Trophoblast cell (in vitro differentiated cells and primary cell): ENCODE measurements around the gene C2orf15.

ENCODE experiments used
- DNase-seq, 2 donors: peaks; one replicate each; pipeline ENCODE4 v3.0.0-alpha.2; 2016
- H2AFZ ChIP-seq: 2 replicates; pipeline ENCODE4 v1.6.1; 2013; ENCODE audit warnings: low read length, moderate library complexity, mild to moderate bottlenecking; ENCODE audit not compliant: insufficient read depth, poor library complexity
- H2AK5ac ChIP-seq: 2 replicates; pipeline ENCODE4 v1.6.1; 2013; ENCODE audit warnings: mild to moderate bottlenecking, low read length
- H2BK120ac ChIP-seq: 2 replicates; pipeline ENCODE4 v1.6.1; 2013; ENCODE audit warnings: low read length, mild to moderate bottlenecking, moderate library complexity; ENCODE audit not compliant: insufficient read depth, poor library complexity
- H2BK12ac ChIP-seq: 2 replicates; pipeline ENCODE4 v1.6.1; 2013; ENCODE audit warnings: mild to moderate bottlenecking, low read length, moderate library complexity
- H2BK5ac ChIP-seq: 2 replicates; pipeline ENCODE4 v1.6.1; 2013; ENCODE audit warnings: low read length, low read depth, moderate library complexity, mild to moderate bottlenecking; ENCODE audit not compliant: poor library complexity
- H3K14ac ChIP-seq: 2 replicates; pipeline ENCODE4 v1.6.1; 2013; ENCODE audit warnings: mild to moderate bottlenecking, low read length
- H3K18ac ChIP-seq: 2 replicates; pipeline ENCODE4 v1.6.1; 2013; ENCODE audit warnings: mild to moderate bottlenecking, low read length
- H3K23ac ChIP-seq: 2 replicates; pipeline ENCODE4 v1.6.1; 2013; ENCODE audit warnings: low read length
- H3K27ac ChIP-seq: 2 replicates; pipeline ENCODE4 v1.5.1; 2013; ENCODE audit warnings: low read depth, mild to moderate bottlenecking, inconsistent platforms, low read length, moderate library complexity
- H3K27me3 ChIP-seq: 2 replicates; pipeline ENCODE4 v1.6.1; 2013; ENCODE audit warnings: inconsistent platforms, mild to moderate bottlenecking, low read length, moderate library complexity; ENCODE audit not compliant: insufficient read depth
- H3K36me3 ChIP-seq, 2 experiments: 1 replicate in 1 of 2; 2 replicates in 1 of 2; pipeline ENCODE4 v1.6.1; 2013; ENCODE audit warnings: low read length in 2 of 2, mild to moderate bottlenecking in 2 of 2, moderate library complexity in 1 of 2; ENCODE audit not compliant: insufficient read depth in 2 of 2, control insufficient read depth in 1 of 2
- H3K4ac ChIP-seq: 2 replicates; pipeline ENCODE4 v1.6.1; 2013; ENCODE audit warnings: low read depth, mild to moderate bottlenecking, low read length, moderate library complexity
- H3K4me1 ChIP-seq, 2 experiments: 1 replicate in 1 of 2; 2 replicates in 1 of 2; pipeline ENCODE4 v1.6.1; 2013; ENCODE audit warnings: low read length in 2 of 2, mild to moderate bottlenecking in 2 of 2, moderate library complexity in 1 of 2; ENCODE audit not compliant: insufficient read depth in 2 of 2, control insufficient read depth in 1 of 2
- H3K4me2 ChIP-seq: 2 replicates; pipeline ENCODE4 v1.6.1; 2013; ENCODE audit warnings: inconsistent platforms, mild to moderate bottlenecking, low read length, moderate library complexity
- H3K4me3 ChIP-seq: 2 replicates; pipeline ENCODE4 v1.5.1; 2013; ENCODE audit warnings: mild to moderate bottlenecking, low read depth, low read length, inconsistent platforms
- H3K79me1 ChIP-seq: one replicate; pipeline ENCODE4 v1.6.1; 2013; ENCODE audit warnings: low read length
- H3K79me2 ChIP-seq: 2 replicates; pipeline ENCODE4 v1.6.1; 2013; ENCODE audit warnings: low read length, mild to moderate bottlenecking; ENCODE audit not compliant: control insufficient read depth, insufficient read depth, poor library complexity
- H3K9ac ChIP-seq: 2 replicates; pipeline ENCODE4 v1.6.1; 2013; ENCODE audit warnings: mild to moderate bottlenecking, low read length
- H3K9me3 ChIP-seq: 2 replicates; pipeline ENCODE4 v1.6.1; 2013; ENCODE audit warnings: low read depth, mild to moderate bottlenecking, control low read depth, inconsistent platforms, low read length; ENCODE audit not compliant: insufficient read depth
- H4K12ac ChIP-seq: 2 replicates; pipeline ENCODE4 v1.6.1; 2013; ENCODE audit warnings: low read depth, mild to moderate bottlenecking, low read length, moderate library complexity
- H4K8ac ChIP-seq: 2 replicates; pipeline ENCODE4 v1.6.1; 2013; ENCODE audit warnings: low read depth, mild to moderate bottlenecking, low read length, moderate library complexity
- H4K91ac ChIP-seq: one replicate; pipeline ENCODE4 v1.6.1; 2013; ENCODE audit warnings: low read depth, mild to moderate bottlenecking, low read length, moderate library complexity
- WGBS: extraction: QIAGEN DNeasy Blood & Tissue Kit; methylation state at CpG from one replicate; pipeline ENCODE4 v1.1.7; 2013; ENCODE audit warnings: missing lambda C conversion rate; ENCODE audit not compliant: insufficient read length, insufficient coverage; ENCODE audit errors: extremely low coverage; 5-methylcytosine and 5-hydroxymethylcytosine counted together

Gene C2orf15

DNA sequence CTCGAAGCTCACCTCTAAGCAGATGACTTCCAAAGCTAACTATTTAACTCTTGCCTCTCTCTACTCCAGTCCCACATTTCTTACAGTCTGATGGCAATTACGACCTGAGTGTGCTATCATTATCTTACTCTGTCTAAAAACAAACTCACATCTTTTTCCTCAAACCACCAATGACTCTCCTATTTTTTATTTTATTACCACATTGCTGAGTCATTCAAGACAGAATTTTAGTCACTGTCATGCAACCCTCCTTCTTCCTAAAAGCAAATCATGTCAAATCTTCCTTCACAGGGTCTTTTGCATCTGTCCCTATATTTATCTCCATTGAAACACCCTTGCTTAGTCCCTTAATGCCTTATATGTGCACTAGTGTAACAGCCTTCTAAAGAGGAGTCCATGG lies 34.6 kb upstream of the C2orf15 start:
- Histone ChIP-seq H4K8ac (no peak overlapping the region), H3K9me3 (no peaks in the 10 kb centered on the region), H4K12ac (no peak overlapping the region), H3K27ac (no peak overlapping the region), H4K91ac (no peak overlapping the region), H3K4ac (no peak overlapping the region), H2BK12ac (no peak overlapping the region), H3K23ac (no peak overlapping the region), H2BK120ac (no peak overlapping the region), H3K79me2 (no peaks in the 10 kb centered on the region), H3K14ac (no peak overlapping the region), H3K4me3 (no peak overlapping the region), H2BK5ac (no peak overlapping the region), H3K18ac (no peak overlapping the region), H3K4me1 (no peaks in the 10 kb centered on the region), H2AK5ac (no peak overlapping the region), H3K9ac (no peak overlapping the region), H3K4me2 (no peak overlapping the region), H2AFZ (no peak overlapping the region), H3K27me3 (no peaks in the 10 kb centered on the region), H3K36me3 (no peaks in the 10 kb centered on the region), H3K79me1 (no peaks in the 10 kb centered on the region)
- WGBS: no CpG with 5 or more reads among the region's 2 CpGs
- DNase-seq: no peak

DNA sequence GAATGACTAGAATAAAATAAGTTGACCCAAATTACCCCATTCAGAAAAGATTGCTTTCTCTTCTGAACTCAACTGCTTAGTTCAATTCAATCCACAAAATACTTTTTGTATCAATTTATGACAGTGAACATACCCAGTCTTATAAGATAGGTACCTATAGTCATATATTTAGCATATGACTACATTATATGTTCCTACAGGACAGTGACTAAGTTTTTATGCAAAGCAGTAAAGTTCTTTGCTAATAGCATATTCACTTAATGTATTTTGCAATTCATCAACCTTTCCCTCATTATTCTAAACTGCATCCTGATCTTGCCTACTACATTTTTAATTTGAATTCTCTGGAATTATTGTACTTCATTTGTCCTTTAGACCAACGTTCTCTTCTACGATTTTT lies 30.3 kb upstream of the C2orf15 start:
- H2BK12ac ChIP-seq: no peak overlapping the region
- H2BK5ac ChIP-seq: no peak overlapping the region
- no peaks in the 10 kb centered on the region for H3K36me3 ChIP-seq
- H3K9ac ChIP-seq: no peak overlapping the region
- no peak overlapping the region for H3K4me2 ChIP-seq
- H3K9me3 ChIP-seq: no peaks in the 10 kb centered on the region
- H3K79me1 ChIP-seq: no peaks in the 10 kb centered on the region
- H2BK120ac ChIP-seq: no peak overlapping the region
- no peak overlapping the region for H3K4me3 ChIP-seq
- H3K14ac ChIP-seq: no peak overlapping the region
- no peak overlapping the region for H4K12ac ChIP-seq
- H3K4me1 ChIP-seq: peaks cover 2% of the 10 kb centered on the region in 2 experiments
- no peaks in the 10 kb centered on the region for H3K79me2 ChIP-seq
- no peak overlapping the region for H3K4ac ChIP-seq
- no peak overlapping the region for H2AFZ ChIP-seq
- H4K8ac ChIP-seq: no peak overlapping the region
- H3K18ac ChIP-seq: no peak overlapping the region
- no peak overlapping the region for H2AK5ac ChIP-seq
- no peak overlapping the region for H3K27ac ChIP-seq
- no CpG with 5 or more reads among the region's 2 CpGs for WGBS
- H3K27me3 ChIP-seq: no peaks in the 10 kb centered on the region
- no peak overlapping the region for H4K91ac ChIP-seq
- no peak overlapping the region for H3K23ac ChIP-seq
- no peak for DNase-seq

DNA sequence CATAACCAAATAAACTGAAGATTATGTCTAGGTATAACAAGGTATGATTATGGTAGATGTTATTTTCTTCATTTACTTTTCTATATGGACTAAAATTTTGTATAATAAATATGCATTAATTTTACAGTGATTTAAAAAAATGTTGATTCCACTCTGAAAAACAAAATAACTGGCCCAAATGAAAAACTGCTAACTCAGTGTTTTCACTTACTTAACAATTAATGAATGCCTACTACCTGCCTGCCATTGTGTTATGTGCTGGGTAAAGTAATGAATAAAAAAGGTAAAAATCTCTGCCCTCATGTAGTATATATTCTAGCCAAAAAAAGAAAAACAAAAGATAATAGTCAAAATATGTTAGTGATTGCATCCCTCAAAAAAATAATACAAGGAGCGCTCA lies 29.6 kb upstream of the C2orf15 start:
- Histone ChIP-seq H4K91ac (no peak overlapping the region), H3K36me3 (no peaks in the 10 kb centered on the region), H3K9ac (no peak overlapping the region), H2AFZ (no peak overlapping the region), H3K4ac (no peak overlapping the region), H3K14ac (no peak overlapping the region), H3K27me3 (no peaks in the 10 kb centered on the region), H2BK5ac (no peak overlapping the region), H3K23ac (no peak overlapping the region), H3K4me3 (no peak overlapping the region), H3K27ac (no peak overlapping the region), H4K8ac (no peak overlapping the region), H3K4me2 (no peak overlapping the region), H3K79me2 (no peaks in the 10 kb centered on the region), H3K9me3 (no peaks in the 10 kb centered on the region), H2AK5ac (no peak overlapping the region), H3K4me1 (peaks cover 2% of the 10 kb centered on the region in 2 experiments), H4K12ac (no peak overlapping the region), H3K18ac (no peak overlapping the region), H2BK120ac (no peak overlapping the region), H2BK12ac (no peak overlapping the region), H3K79me1 (no peaks in the 10 kb centered on the region)
- no CpG with 5 or more reads among the region's 1 CpG for WGBS
- no peak for DNase-seq

DNA sequence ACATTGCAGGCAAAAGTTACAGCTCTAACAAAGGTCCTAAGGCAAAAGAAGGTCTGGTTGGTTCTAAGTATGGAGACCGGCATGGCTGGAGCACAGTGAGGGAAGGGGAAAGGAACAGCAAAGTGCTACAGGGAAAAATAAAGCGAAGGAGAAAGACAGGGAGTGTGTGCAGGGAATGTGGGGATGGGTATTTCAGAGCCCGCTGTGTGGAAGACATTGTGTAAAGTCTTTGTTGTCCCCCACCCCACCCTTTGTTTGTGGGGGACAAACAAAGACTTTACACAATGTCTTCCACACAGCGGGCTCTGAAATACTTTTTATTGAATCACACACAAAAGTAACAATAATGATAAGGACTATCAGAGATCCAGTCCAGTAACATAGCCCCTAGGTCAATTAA lies 28.9 kb upstream of the C2orf15 start:
- H3K14ac ChIP-seq: no peak overlapping the region
- no CpG with 5 or more reads among the region's 4 CpGs for WGBS

More for the DNA sequence above, 28.9 kb upstream of the C2orf15 start:
- no peak overlapping the region for H3K4ac ChIP-seq
- no peak overlapping the region for H2AK5ac ChIP-seq
- no peak overlapping the region for H2AFZ ChIP-seq
- no peaks in the 10 kb centered on the region for H3K27me3 ChIP-seq
- no peaks in the 10 kb centered on the region for H3K79me2 ChIP-seq
- no peak overlapping the region for H3K27ac ChIP-seq
- no peaks in the 10 kb centered on the region for H3K9me3 ChIP-seq
- H4K12ac ChIP-seq: no peak overlapping the region
- no peak overlapping the region for H3K4me2 ChIP-seq
- no peak overlapping the region for H3K18ac ChIP-seq
- H3K4me1 ChIP-seq: peaks cover 2% of the 10 kb centered on the region in 2 experiments
- peak overlapping the region; percentile 19 for H4K8ac ChIP-seq
- no peak overlapping the region for H3K9ac ChIP-seq
- no peaks in the 10 kb centered on the region for H3K79me1 ChIP-seq
- DNase-seq: no peak
- no peak overlapping the region for H3K4me3 ChIP-seq
- peak overlapping the region; percentile 76 for H2BK12ac ChIP-seq
- no peak overlapping the region for H2BK120ac ChIP-seq
- H3K23ac ChIP-seq: no peak overlapping the region
- peak overlapping the region; percentile 31 for H2BK5ac ChIP-seq
- H4K91ac ChIP-seq: no peak overlapping the region
- H3K36me3 ChIP-seq: no peaks in the 10 kb centered on the region
